C4-2B (cell line): ENCODE results near the gene PARD3B.

Source experiments
- H3K27ac ChIP-seq: fragments of 450-650 bp; 2 replicates; pipeline ENCODE4 v1.5.1; 2017
- ZFX ChIP-seq: fragments of 450-650 bp; IDR thresholded peaks from 2 replicates; pipeline ENCODE4 v1.6.1; 2017
- TF ChIP-seq, protein P1 (sequence below): fragments of 450-650 bp; conservative IDR thresholded peaks from 2 replicates; pipeline ENCODE4 v1.5.1; 2017; ENCODE audit warnings: mild to moderate bottlenecking

Gene PARD3B

GRCh38 chr2:204726831-204727230 is 181.6 kb downstream of the PARD3B start:
- no peak for TF ChIP-seq ZFX
- TF ChIP-seq, protein P1, sequence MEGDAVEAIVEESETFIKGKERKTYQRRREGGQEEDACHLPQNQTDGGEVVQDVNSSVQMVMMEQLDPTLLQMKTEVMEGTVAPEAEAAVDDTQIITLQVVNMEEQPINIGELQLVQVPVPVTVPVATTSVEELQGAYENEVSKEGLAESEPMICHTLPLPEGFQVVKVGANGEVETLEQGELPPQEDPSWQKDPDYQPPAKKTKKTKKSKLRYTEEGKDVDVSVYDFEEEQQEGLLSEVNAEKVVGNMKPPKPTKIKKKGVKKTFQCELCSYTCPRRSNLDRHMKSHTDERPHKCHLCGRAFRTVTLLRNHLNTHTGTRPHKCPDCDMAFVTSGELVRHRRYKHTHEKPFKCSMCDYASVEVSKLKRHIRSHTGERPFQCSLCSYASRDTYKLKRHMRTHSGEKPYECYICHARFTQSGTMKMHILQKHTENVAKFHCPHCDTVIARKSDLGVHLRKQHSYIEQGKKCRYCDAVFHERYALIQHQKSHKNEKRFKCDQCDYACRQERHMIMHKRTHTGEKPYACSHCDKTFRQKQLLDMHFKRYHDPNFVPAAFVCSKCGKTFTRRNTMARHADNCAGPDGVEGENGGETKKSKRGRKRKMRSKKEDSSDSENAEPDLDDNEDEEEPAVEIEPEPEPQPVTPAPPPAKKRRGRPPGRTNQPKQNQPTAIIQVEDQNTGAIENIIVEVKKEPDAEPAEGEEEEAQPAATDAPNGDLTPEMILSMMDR = no peak
- H3K27ac ChIP-seq = no peak overlapping the region

DNA sequence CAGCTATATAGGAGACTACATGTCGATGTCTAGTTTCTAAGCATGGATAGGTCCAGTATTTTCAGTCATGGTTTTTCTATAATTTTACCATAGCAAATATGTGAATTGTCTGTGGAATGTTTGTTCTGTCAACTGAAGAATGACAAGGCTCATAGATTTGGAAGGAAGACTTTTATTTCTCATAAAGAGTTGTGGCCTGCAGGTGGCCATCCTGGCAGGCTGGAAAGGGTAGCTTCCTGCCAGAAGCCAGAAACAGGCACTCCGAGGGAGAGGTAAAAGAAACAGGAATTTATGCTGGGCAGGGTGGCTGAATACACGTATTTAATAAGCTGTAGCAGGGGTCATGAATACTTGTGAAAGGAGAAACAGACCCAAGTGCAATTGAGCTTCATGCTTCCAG is 182.1 kb downstream of the PARD3B start:
- TF ChIP-seq ZFX = no peak
- TF ChIP-seq, protein P1 = no peak
- H3K27ac ChIP-seq = no peak overlapping the region

DNA sequence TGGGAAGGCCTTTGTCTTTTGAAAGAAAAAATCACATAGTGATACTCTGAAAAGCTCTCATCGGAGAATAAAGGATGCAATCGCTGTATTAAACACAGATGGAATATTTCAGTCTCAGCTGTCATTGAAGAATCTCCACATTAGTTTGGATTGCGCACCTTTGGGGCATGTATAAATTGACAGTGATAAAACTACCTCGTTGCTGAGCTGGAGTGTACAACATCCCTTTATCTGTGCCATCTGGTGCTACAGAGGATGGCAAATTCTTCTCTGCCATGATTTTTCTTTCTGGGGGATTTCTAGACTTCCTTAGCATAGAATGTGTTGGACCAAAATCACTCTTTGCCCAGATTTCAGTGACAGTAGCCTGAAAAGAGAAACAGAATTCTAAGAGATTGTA is 185.3 kb downstream of the PARD3B start:
- TF ChIP-seq ZFX = no peak
- TF ChIP-seq, protein P1 = no peak
- H3K27ac ChIP-seq = no peak overlapping the region

- TF ChIP-seq, protein P1 = no peak
- no peak for TF ChIP-seq ZFX
- no peak overlapping the region for H3K27ac ChIP-seq
Measured at GRCh38 chr2:204732019-204732418, 186.7 kb downstream of the PARD3B start.

- no peak for TF ChIP-seq ZFX
- TF ChIP-seq, protein P1 = no peak
- no peak overlapping the region for H3K27ac ChIP-seq
Measured at GRCh38 chr2:204737296-204737695, 192.0 kb downstream of the PARD3B start.

DNA sequence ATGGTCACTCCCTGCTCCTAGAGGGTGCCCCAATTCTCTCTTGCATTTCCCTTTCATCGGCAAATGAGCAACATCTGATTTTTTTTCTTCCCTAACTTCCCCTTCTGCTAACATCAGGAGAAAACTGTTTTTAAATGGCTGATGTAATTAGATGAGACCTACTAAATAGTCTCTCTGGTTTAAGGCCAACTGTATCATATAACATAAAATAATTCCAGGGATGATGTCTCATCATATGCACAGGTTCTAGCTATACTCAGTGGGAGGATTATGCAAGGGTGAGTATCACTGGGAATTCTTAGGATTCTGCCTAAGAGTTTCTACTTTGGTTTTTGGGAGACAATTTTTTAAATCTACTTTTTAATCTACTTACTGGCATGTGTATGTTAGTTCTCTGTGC is 193.4 kb downstream of the PARD3B start:
- no peak overlapping the region for H3K27ac ChIP-seq
- TF ChIP-seq, protein P1 = no peak
- no peak for TF ChIP-seq ZFX

GRCh38 chr2:204743393-204743960 is 198.2 kb downstream of the PARD3B start:
- H3K27ac ChIP-seq = no peak overlapping the region
- TF ChIP-seq, protein P1 = no peak
- TF ChIP-seq ZFX = no peak
